ENCODE measurements around the gene CACNA1C.

DNA sequence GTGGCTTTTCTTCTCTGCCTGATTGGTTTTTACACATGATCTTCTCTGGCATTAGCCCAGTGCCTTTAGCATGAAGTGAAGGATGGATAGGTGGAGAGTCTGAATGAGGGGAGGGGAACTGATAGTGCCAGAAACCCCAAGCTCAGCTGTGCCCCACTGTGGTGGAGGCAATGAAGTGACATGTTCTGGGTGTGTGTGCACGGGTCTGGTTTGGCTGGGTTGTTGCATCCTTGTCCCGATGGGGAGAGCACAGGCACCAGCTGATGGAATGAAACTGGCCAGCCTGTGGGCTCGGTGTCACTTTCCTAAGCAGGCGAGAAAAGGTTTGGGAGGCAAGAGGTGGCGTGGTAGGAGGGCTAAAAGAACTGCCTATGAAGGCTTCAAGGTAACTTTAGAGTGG lies 65.3 kb downstream of the CACNA1C start:
- TF ChIP-seq, protein P1, sequence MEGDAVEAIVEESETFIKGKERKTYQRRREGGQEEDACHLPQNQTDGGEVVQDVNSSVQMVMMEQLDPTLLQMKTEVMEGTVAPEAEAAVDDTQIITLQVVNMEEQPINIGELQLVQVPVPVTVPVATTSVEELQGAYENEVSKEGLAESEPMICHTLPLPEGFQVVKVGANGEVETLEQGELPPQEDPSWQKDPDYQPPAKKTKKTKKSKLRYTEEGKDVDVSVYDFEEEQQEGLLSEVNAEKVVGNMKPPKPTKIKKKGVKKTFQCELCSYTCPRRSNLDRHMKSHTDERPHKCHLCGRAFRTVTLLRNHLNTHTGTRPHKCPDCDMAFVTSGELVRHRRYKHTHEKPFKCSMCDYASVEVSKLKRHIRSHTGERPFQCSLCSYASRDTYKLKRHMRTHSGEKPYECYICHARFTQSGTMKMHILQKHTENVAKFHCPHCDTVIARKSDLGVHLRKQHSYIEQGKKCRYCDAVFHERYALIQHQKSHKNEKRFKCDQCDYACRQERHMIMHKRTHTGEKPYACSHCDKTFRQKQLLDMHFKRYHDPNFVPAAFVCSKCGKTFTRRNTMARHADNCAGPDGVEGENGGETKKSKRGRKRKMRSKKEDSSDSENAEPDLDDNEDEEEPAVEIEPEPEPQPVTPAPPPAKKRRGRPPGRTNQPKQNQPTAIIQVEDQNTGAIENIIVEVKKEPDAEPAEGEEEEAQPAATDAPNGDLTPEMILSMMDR (IDR thresholded peaks at IDR 0.05; ENCODE audit: borderline replicate concordance, extremely low read depth, low read length, poor library complexity, severe bottlenecking) = no peak
- no peak for TF ChIP-seq EZH2 (IDR thresholded peaks at IDR 0.05; ENCODE audit: borderline replicate concordance, low read depth, low read length, severe bottlenecking)

All from DND-41 (cell line).